ENCODE measurements around the gene ZNF740.
A peak's percentile ranks its signal among the peaks of the same experiment; 100 is the strongest.
"Not testable (repeated sequence)": the region's sequence is repeated elsewhere in the genome, so short reads cannot be mapped to it uniquely, and the experiment has no call there.

Gene ZNF740

GRCh38 chr12:53201177-53201541, 20.6 kb downstream of the ZNF740 start:
- peaks cover 0 to 12% (median 10%) of the 10 kb centered on the region in 4 donors for H3K4me1 ChIP-seq
- no peak overlapping the region for H3K4me3 ChIP-seq
- no peaks in the 10 kb centered on the region for H3K9me3 ChIP-seq
- TF ChIP-seq CTCF (IDR thresholded peaks at IDR 0.05), result no peak
- no peaks in the 10 kb centered on the region for H3K36me3 ChIP-seq
- intact Hi-C loops (cut with DNase I; ENCODE audit: low total_unique reads), result no loop called here
- H3K27me3 ChIP-seq, result no peaks in the 10 kb centered on the region
- no peak for DNase-seq
- peak overlapping the region in 1 of 2 donors; percentile 46 for H3K27ac ChIP-seq

- no peaks in the 10 kb centered on the region for H3K36me3 ChIP-seq
- no peak overlapping the region for H3K4me3 ChIP-seq
- H3K4me1 ChIP-seq, result peaks cover 0 to 12% (median 10%) of the 10 kb centered on the region in 4 donors
- no peak overlapping the region for H3K27ac ChIP-seq
- TF ChIP-seq CTCF (IDR thresholded peaks at IDR 0.05), result no peak
- H3K9me3 ChIP-seq, result no peaks in the 10 kb centered on the region
- intact Hi-C loops (cut with DNase I; ENCODE audit: low total_unique reads), result no loop called here
- H3K27me3 ChIP-seq, result no peaks in the 10 kb centered on the region
- DNase-seq, result no peak
Measured at GRCh38 chr12:53201639-53202038, 21.1 kb downstream of the ZNF740 start.

GRCh38 chr12:53202316-53202715, 21.8 kb downstream of the ZNF740 start:
- H3K27ac ChIP-seq; DNase-seq; H3K4me3 ChIP-seq; H3K27me3 ChIP-seq; H3K36me3 ChIP-seq; H3K9me3 ChIP-seq; intact Hi-C loops (cut with DNase I; ENCODE audit: low total_unique reads): not testable (repeated sequence)
- H3K4me1 ChIP-seq, result peaks cover 0 to 11% (median 8%) of the 10 kb centered on the region in 4 donors

GRCh38 chr12:53204351-53204750, 23.8 kb downstream of the ZNF740 start:
- intact Hi-C loops (cut with DNase I; ENCODE audit: low total_unique reads), result no loop called here
- H3K36me3 ChIP-seq, result peaks cover 0 to under 1% (median 0%) of the 10 kb centered on the region in 3 donors
- no peaks in the 10 kb centered on the region for H3K27me3 ChIP-seq
- no peaks in the 10 kb centered on the region for H3K9me3 ChIP-seq
- no peak overlapping the region for H3K4me3 ChIP-seq
- H3K27ac ChIP-seq, result no peak overlapping the region
- TF ChIP-seq CTCF (IDR thresholded peaks at IDR 0.05), result no peak
- peaks cover 0 to 13% (median 4%) of the 10 kb centered on the region in 4 donors for H3K4me1 ChIP-seq
- no peak for DNase-seq

GRCh38 chr12:53205747-53206419, 25.4 kb downstream of the ZNF740 start:
- Histone ChIP-seq H3K36me3 (peaks cover 6 to 16% (median 12%) of the 10 kb centered on the region in 3 donors), H3K4me1 (peaks cover 0 to 13% (median 4%) of the 10 kb centered on the region in 4 donors), H3K4me3 (no peak overlapping the region), H3K27me3 (no peaks in the 10 kb centered on the region), H3K27ac (no peak overlapping the region), H3K9me3 (no peaks in the 10 kb centered on the region)
- no peak for TF ChIP-seq CTCF (IDR thresholded peaks at IDR 0.05)
- peak in 1 of 2 donors; percentile 57 for DNase-seq
- intact Hi-C loops (cut with DNase I; ENCODE audit: low total_unique reads), result no loop called here

- peak in 1 of 2 donors; percentile 63 for DNase-seq
- no peaks in the 10 kb centered on the region for H3K9me3 ChIP-seq
- no peak for TF ChIP-seq CTCF (IDR thresholded peaks at IDR 0.05)
- peaks cover 17 to 27% (median 23%) of the 10 kb centered on the region in 3 donors for H3K36me3 ChIP-seq
- no peak within 1 kb of the TSS for H3K4me3 ChIP-seq
- peak within 1 kb of the TSS in 1 of 2 donors; percentile 21 for H3K27ac ChIP-seq
- no peaks in the 10 kb centered on the region for H3K27me3 ChIP-seq
- H3K4me1 ChIP-seq, result peaks cover 0 to 13% (median 4%) of the 10 kb centered on the region in 4 donors
- intact Hi-C loops (cut with DNase I; ENCODE audit: low total_unique reads), result no loop called here
Measured at GRCh38 chr12:53207042-53207441, 26.5 kb downstream of the ZNF740 start, which contains the start of gene ITGB7. Gene ITGB7 (minus strand): TSS chr12:53207251. CDS start chr12:53200443, 6,808 bp downstream.
